RWPE1 (cell line): ENCODE data around the gene NELL1.

Experiments
- CTCF ChIA-PET: fragments of 350-600 bp; sonication (Branson Sonifier 250); formaldehyde crosslinking; extraction: SDS; loops from one replicate; lab custom pipeline; 2021; lab: Yijun Ruan, JAX
- POLR2A ChIA-PET: fragments of 400-600 bp; formaldehyde crosslinking; extraction: SDS; loops from one replicate; lab custom pipeline; 2020; ENCODE audit warnings: antibody characterized with exemption; ENCODE audit not compliant: low non-redundant PET; lab: Yijun Ruan, JAX
- DNase-seq: peaks from one replicate; pipeline ENCODE4 v3.0.0; 2012; ENCODE audit warnings: low spot score
- H3K27ac ChIP-seq: fragments of 450-650 bp; 2 replicates; pipeline ENCODE4 v1.5.1; 2017
- TF ChIP-seq, protein P1 (sequence below): fragments of 450-650 bp; conservative IDR thresholded peaks from 2 replicates; pipeline ENCODE4 v1.5.1; 2017; ENCODE audit warnings: low read depth, mild to moderate bottlenecking

NELL1 gene

GRCh38 chr11:21198498-21198897 is 529.1 kb downstream of the NELL1 start:
- TF ChIP-seq, protein P1, sequence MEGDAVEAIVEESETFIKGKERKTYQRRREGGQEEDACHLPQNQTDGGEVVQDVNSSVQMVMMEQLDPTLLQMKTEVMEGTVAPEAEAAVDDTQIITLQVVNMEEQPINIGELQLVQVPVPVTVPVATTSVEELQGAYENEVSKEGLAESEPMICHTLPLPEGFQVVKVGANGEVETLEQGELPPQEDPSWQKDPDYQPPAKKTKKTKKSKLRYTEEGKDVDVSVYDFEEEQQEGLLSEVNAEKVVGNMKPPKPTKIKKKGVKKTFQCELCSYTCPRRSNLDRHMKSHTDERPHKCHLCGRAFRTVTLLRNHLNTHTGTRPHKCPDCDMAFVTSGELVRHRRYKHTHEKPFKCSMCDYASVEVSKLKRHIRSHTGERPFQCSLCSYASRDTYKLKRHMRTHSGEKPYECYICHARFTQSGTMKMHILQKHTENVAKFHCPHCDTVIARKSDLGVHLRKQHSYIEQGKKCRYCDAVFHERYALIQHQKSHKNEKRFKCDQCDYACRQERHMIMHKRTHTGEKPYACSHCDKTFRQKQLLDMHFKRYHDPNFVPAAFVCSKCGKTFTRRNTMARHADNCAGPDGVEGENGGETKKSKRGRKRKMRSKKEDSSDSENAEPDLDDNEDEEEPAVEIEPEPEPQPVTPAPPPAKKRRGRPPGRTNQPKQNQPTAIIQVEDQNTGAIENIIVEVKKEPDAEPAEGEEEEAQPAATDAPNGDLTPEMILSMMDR = no peak
- H3K27ac ChIP-seq = no peak overlapping the region
- CTCF ChIA-PET = no interaction called here
- DNase-seq = no peak
- POLR2A ChIA-PET = no interaction called here

- ChIA-PET CTCF (no interaction called here), POLR2A (no interaction called here)
- no peak for DNase-seq
- TF ChIP-seq, protein P1 = no peak
- H3K27ac ChIP-seq = no peak overlapping the region
Observed at GRCh38 chr11:21205205-21205604, 535.8 kb downstream of the NELL1 start.

DNA sequence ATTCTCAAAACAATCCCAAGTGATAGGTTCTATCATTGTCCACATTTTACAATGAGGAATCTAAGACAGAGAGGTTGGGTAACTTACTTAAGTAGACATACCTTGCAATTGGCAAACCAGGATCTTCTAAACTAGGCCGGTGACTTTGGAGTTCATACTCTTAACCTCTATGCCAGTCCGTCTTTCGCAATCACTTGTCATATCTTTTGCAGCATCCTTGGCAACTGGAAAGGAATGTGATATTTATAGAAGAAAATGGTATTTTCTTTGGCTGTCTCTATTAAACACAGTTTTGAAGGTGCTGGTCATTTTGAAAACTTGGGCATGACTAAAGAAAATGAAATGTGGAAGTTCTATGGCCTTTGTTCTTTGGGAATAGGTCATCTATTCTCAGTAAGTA is 556.5 kb downstream of the NELL1 start:
- ChIA-PET POLR2A (no interaction called here), CTCF (no interaction called here)
- DNase-seq = no peak

GRCh38 chr11:21229224-21229623 is 559.8 kb downstream of the NELL1 start:
- CTCF ChIA-PET = no interaction called here

More for the DNA sequence above, 556.5 kb downstream of the NELL1 start:
- TF ChIP-seq, protein P1 = no peak
- H3K27ac ChIP-seq = no peak overlapping the region

GRCh38 chr11:21250196-21250595 is 580.8 kb downstream of the NELL1 start:
- ChIA-PET CTCF (no interaction called here), POLR2A (no interaction called here)
- H3K27ac ChIP-seq = no peak overlapping the region
- no peak for DNase-seq
- TF ChIP-seq, protein P1 = no peak

More at GRCh38 chr11:21229224-21229623, 559.8 kb downstream of the NELL1 start:
- TF ChIP-seq, protein P1 = no peak
- POLR2A ChIA-PET = no interaction called here
- H3K27ac ChIP-seq = no peak overlapping the region
- DNase-seq = no peak

DNA sequence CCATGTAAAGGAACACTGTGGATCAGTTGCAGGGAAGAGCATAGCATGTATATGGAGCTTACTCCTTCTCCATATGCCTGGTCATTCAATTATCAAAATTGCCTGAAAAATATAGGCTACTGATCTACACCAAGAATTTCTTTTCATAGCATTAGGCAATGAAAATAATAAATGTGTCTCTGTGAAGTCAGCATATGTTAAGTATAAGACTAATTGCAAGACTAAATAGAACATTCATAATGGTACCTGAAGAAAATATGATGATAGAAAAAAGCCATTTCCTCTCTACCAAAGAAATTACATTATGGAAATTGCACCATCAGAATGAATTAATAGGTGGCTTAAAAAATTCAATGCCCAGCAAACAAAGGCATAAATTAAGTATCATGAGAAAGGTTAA is 584.7 kb downstream of the NELL1 start:
- no peak for DNase-seq
- H3K27ac ChIP-seq = no peak overlapping the region
- TF ChIP-seq, protein P1 = no peak
- ChIA-PET POLR2A (no interaction called here), CTCF (no interaction called here)

- ChIA-PET POLR2A (no interaction called here), CTCF (no interaction called here)
- no peak overlapping the region for H3K27ac ChIP-seq
- TF ChIP-seq, protein P1 = no peak
- DNase-seq = no peak
Observed at GRCh38 chr11:21254790-21255189, 585.4 kb downstream of the NELL1 start.
